Renal cortex interstitium (tissue), 11 donors: Measurements from ENCODE around the gene MAOB. TPM values are rescaled to one million over a fixed set of nuclear protein-coding genes. Genes with fewer than 3 reads are reported as not detected.
A peak's percentile ranks its signal among the peaks of the same experiment; 100 is the strongest.

Source experiments
- DNase-seq, 11 donors: peaks; one replicate each; pipeline ENCODE4 v3.0.0-alpha.2; 2013; ENCODE audit warnings: low read depth in 9 of 11, low spot score in 4 of 11; ENCODE audit errors: extremely low read depth in 1 of 11
- polyA plus RNA-seq, 3 donors: library from polyadenylated mRNA; unstranded; fragments of 120-200 nt; gene quantifications; one replicate each; pipeline ENCODE4 v1.2.1, GENCODE V29; 2013; ENCODE audit not compliant: insufficient read length in 3 of 3

MAOB gene
- polyA plus RNA-seq, 3 donors = 47.6 to 60.5 (median 57.7) TPM

- DNase-seq = no peak
Measured at GRCh38 chrX:43870758-43871419, 11.4 kb downstream of the MAOB start.

GRCh38 chrX:43870011-43870410 is 12.2 kb downstream of the MAOB start:
- DNase-seq = no peak

GRCh38 chrX:43868791-43869190 is 13.5 kb downstream of the MAOB start:
- no peak for DNase-seq

GRCh38 chrX:43866423-43866822 is 15.8 kb downstream of the MAOB start:
- DNase-seq = no peak

- DNase-seq = no peak
Measured at GRCh38 chrX:43865791-43866190, 16.5 kb downstream of the MAOB start.

GRCh38 chrX:43862434-43862833 is 19.8 kb downstream of the MAOB start:
- DNase-seq = no peak

GRCh38 chrX:43861750-43862149 is 20.5 kb downstream of the MAOB start:
- DNase-seq = no peak

GRCh38 chrX:43860646-43861370 is 21.4 kb downstream of the MAOB start:
- DNase-seq = peak in 2 of 11 donors; percentile 16 to 38

- no peak for DNase-seq
Measured at GRCh38 chrX:43853225-43853828, 28.9 kb downstream of the MAOB start.

GRCh38 chrX:43850629-43851028 is 31.6 kb downstream of the MAOB start:
- DNase-seq = no peak

GRCh38 chrX:43849173-43849572 is 33.1 kb downstream of the MAOB start:
- DNase-seq = no peak

- no peak for DNase-seq
Measured at GRCh38 chrX:43847352-43847751, 34.9 kb downstream of the MAOB start.

GRCh38 chrX:43846558-43846957 is 35.7 kb downstream of the MAOB start:
- DNase-seq = no peak

- no peak for DNase-seq
Measured at GRCh38 chrX:43845776-43846175, 36.5 kb downstream of the MAOB start.

DNA sequence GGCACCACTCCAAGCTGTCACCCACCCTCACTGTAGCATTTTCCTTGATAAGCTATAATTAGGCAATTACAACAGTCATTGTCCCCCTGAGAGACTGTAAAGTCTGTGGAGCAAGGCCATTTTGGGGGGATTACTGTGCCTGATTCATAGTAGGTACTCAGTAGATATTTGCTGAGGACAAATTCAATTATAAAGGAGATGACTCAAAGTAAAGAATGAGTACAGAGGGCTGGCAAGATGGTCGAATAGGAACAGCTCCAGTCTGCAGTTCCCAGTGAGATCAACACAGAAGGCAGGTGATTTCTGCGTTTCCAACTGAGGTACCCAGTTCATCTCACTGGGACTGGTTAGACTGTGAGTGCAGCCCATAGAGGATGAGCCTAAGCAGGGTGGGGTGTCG is 42.0 kb downstream of the MAOB start:
- no peak for DNase-seq

- peak in 4 of 11 donors; percentile 1 to 11 (median 7) for DNase-seq
Measured at GRCh38 chrX:43836435-43837184, 45.6 kb downstream of the MAOB start.

DNA sequence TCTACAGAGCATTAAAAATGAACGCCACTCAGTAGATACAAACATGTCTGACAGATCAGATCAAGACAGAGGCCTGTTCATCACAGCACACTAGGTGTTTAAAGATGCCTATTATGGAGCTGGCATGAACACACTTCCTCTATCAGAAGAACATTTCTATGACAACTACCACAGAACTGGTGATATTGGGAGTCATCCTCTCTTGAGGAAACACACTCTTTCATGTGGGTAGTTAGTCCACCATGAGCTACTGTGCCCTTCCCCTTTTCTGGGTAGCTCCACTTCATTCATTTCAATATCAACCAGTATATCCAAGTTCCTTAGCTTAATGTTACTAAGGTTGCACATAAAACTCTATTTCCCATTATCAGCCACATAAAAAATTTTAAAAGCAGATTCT is 46.7 kb downstream of the MAOB start:
- DNase-seq = no peak

DNA sequence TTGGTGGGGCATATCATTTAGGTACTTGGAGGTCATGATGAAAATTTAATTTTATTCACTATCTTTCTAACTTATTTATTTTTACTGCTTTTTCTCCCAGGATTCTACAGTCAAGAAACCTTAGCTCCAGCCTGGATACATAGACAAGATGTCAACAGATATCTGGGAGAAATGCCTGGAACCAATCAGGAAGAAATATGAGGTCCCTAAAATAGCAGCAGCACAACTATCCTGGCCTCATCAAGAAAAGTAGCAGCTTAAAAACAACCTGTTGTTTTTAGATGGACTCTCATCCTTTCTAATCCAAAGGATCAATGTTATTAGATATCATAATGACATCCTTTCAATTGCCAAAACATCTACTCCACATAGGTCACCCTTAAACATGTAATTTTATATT is 54.5 kb downstream of the MAOB start:
- DNase-seq = no peak

- DNase-seq = no peak
Measured at GRCh38 chrX:43822014-43822413, 60.2 kb downstream of the MAOB start.

- no peak for DNase-seq
Measured at GRCh38 chrX:43817444-43817843, 64.8 kb downstream of the MAOB start.
